OCI-LY1 (cell line): Measurements from ENCODE around the gene CTNNA1.

ENCODE experiments used
- H2AFZ ChIP-seq: fragments of 200-600 bp; sonication (generic), shearing (Covaris generic); 2 replicates; pipeline ENCODE4 v1.6.0; 2014; ENCODE audit warnings: antibody characterized with exemption, mild to moderate bottlenecking, low read length
- H3F3A ChIP-seq: fragments of 200-600 bp; sonication (generic), shearing (Covaris generic); 2 replicates; pipeline ENCODE4 v1.6.0; 2014; ENCODE audit warnings: mild to moderate bottlenecking, antibody characterized with exemption, low read length, moderate library complexity; ENCODE audit not compliant: insufficient read depth
- H3K27ac ChIP-seq: fragments of 200-600 bp; sonication (generic); 2 replicates; pipeline ENCODE4 v1.5.1; 2014; ENCODE audit warnings: low read length, mixed run types, mild to moderate bottlenecking, low read depth; ENCODE audit not compliant: poor library complexity, severe bottlenecking
- H3K27me3 ChIP-seq: fragments of 200-600 bp; sonication (generic); 2 replicates; pipeline ENCODE4 v1.6.0; 2014; ENCODE audit warnings: antibody characterized with exemption, mild to moderate bottlenecking, low read length, moderate library complexity; ENCODE audit not compliant: insufficient read depth
- H3K36me3 ChIP-seq: fragments of 200-600 bp; sonication (generic); 2 replicates; pipeline ENCODE4 v1.6.1; 2014; ENCODE audit warnings: mild to moderate bottlenecking, antibody characterized with exemption, low read length, moderate library complexity, mixed read lengths; ENCODE audit not compliant: insufficient read depth
- H3K4me1 ChIP-seq: fragments of 200-600 bp; sonication (generic); 2 replicates; pipeline ENCODE4 v1.5.1; 2014; ENCODE audit warnings: mild to moderate bottlenecking, low read length, moderate library complexity; ENCODE audit not compliant: insufficient read depth, severe bottlenecking
- H3K4me2 ChIP-seq: fragments of 200-600 bp; sonication (generic), shearing (Covaris generic); 2 replicates; pipeline ENCODE4 v1.6.1; 2014; ENCODE audit warnings: low read length
- H3K4me3 ChIP-seq: fragments of 200-600 bp; sonication (generic); 2 replicates; pipeline ENCODE4 v1.5.1; 2014; ENCODE audit warnings: low read length, low read depth, mild to moderate bottlenecking, mixed read lengths; ENCODE audit not compliant: poor library complexity, severe bottlenecking
- H3K79me2 ChIP-seq: fragments of 200-600 bp; shearing (Covaris generic); 2 replicates; pipeline ENCODE4 v1.6.1; 2016; ENCODE audit warnings: mixed run types, low read length, mixed read lengths; ENCODE audit not compliant: insufficient read depth
- H3K9ac ChIP-seq: fragments of 200-600 bp; sonication (generic), shearing (Covaris generic); 2 replicates; pipeline ENCODE4 v1.6.1; 2014; ENCODE audit warnings: mild to moderate bottlenecking, low read length, mixed read lengths
- H3K9me2 ChIP-seq: fragments of 200-600 bp; sonication (generic), shearing (Covaris generic); 2 replicates; pipeline ENCODE4 v1.6.1; 2014; ENCODE audit warnings: low read depth, mild to moderate bottlenecking, low read length, mixed read lengths
- H3K9me3 ChIP-seq: fragments of 200-600 bp; shearing (Covaris generic); 2 replicates; pipeline ENCODE4 v1.6.1; 2014; ENCODE audit warnings: low read length, mixed read lengths
- H4K20me1 ChIP-seq: fragments of 200-600 bp; sonication (generic), shearing (Covaris generic); 2 replicates; pipeline ENCODE4 v1.6.0; 2016; ENCODE audit warnings: mild to moderate bottlenecking, low read length; ENCODE audit not compliant: insufficient read depth
- EZH2 ChIP-seq: fragments of 200-600 bp; sonication (generic), shearing (Covaris generic); IDR thresholded peaks from 2 replicates; pipeline ENCODE4 v1.8.0; 2017; ENCODE audit warnings: borderline replicate concordance, mixed run types, mild to moderate bottlenecking, antibody characterized with exemption, low read length, moderate library complexity, mixed read lengths
- TF ChIP-seq, protein P1 (sequence below): fragments of 200-600 bp; sonication (generic), shearing (Covaris generic); IDR thresholded peaks from 2 replicates; pipeline ENCODE4 v1.5.1; 2017; ENCODE audit warnings: mild to moderate bottlenecking, antibody characterized with exemption, low read length, moderate library complexity, mixed read lengths

Gene CTNNA1

GRCh38 chr5:138943599-138944173 is 190.5 kb downstream of the CTNNA1 start:
- H4K20me1 ChIP-seq: no peaks in the 10 kb centered on the region

GRCh38 chr5:138944527-138945322 is 191.5 kb downstream of the CTNNA1 start:
- H3F3A ChIP-seq: no peaks in the 10 kb centered on the region
- no peak overlapping the region for H3K9ac ChIP-seq
- H3K27me3 ChIP-seq: no peaks in the 10 kb centered on the region
- H3K4me3 ChIP-seq: no peak overlapping the region
- no peaks in the 10 kb centered on the region for H3K79me2 ChIP-seq
- H3K4me2 ChIP-seq: no peak overlapping the region
- no peaks in the 10 kb centered on the region for H3K9me3 ChIP-seq
- no peak overlapping the region for H2AFZ ChIP-seq
- TF ChIP-seq, protein P1, sequence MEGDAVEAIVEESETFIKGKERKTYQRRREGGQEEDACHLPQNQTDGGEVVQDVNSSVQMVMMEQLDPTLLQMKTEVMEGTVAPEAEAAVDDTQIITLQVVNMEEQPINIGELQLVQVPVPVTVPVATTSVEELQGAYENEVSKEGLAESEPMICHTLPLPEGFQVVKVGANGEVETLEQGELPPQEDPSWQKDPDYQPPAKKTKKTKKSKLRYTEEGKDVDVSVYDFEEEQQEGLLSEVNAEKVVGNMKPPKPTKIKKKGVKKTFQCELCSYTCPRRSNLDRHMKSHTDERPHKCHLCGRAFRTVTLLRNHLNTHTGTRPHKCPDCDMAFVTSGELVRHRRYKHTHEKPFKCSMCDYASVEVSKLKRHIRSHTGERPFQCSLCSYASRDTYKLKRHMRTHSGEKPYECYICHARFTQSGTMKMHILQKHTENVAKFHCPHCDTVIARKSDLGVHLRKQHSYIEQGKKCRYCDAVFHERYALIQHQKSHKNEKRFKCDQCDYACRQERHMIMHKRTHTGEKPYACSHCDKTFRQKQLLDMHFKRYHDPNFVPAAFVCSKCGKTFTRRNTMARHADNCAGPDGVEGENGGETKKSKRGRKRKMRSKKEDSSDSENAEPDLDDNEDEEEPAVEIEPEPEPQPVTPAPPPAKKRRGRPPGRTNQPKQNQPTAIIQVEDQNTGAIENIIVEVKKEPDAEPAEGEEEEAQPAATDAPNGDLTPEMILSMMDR: no peak
- H3K27ac ChIP-seq: no peak overlapping the region
- no peaks in the 10 kb centered on the region for H4K20me1 ChIP-seq
- H3K4me1 ChIP-seq: no peaks in the 10 kb centered on the region
- H3K36me3 ChIP-seq: no peaks in the 10 kb centered on the region
- H3K9me2 ChIP-seq: no peaks in the 10 kb centered on the region

More at GRCh38 chr5:138943599-138944173, 190.5 kb downstream of the CTNNA1 start:
- Histone ChIP-seq H3K9me2 (no peaks in the 10 kb centered on the region), H2AFZ (no peak overlapping the region), H3K4me1 (no peaks in the 10 kb centered on the region), H3K9me3 (no peaks in the 10 kb centered on the region), H3K4me3 (no peak overlapping the region), H3K4me2 (no peak overlapping the region), H3F3A (no peaks in the 10 kb centered on the region), H3K27me3 (no peaks in the 10 kb centered on the region), H3K79me2 (no peaks in the 10 kb centered on the region), H3K36me3 (no peaks in the 10 kb centered on the region), H3K27ac (no peak overlapping the region), H3K9ac (no peak overlapping the region)
- no peak for TF ChIP-seq EZH2
- TF ChIP-seq, protein P1: no peak

DNA sequence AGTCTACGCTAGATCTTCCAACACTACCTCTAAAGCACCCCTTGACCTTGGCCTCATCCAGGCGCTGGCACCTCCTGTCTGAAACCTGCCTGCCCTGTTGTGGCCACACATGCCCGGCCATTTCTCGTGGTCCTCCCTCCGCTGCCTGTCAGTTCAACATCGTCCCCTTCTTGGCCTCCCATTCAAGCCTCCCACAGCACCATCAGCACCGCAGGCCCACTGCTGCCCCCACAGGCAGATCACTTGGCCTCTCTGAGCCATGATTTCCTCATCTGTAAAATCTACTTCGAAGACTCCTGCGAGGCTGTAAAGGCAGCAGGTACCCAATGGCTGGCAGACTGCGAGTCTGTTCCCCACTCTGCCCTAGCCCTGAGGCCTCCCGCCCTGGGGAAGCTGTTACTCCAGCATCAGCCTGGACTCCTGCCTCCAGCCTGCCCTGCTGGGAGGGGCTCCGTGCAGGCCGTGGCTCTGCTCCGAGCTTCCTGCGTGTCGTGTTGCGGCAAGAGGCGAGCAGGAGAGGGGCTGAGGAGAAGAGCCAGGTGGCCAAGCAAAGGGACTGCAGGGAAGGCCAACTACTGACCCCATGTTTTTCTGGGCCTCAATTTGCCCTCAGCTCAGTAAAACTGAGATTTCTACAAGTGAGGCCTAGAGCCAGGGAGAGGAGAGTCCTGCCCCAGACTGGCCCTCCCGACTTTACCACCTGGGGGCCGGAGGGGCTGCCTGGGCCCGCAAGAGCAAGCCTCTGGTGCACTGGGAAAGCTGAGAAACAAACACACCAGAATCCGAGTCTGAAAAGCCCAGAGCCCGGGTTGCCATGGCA is 192.4 kb downstream of the CTNNA1 start:
- Histone ChIP-seq H3K4me3 (no peak overlapping the region), H2AFZ (no peak overlapping the region), H3F3A (no peaks in the 10 kb centered on the region), H3K9me2 (no peaks in the 10 kb centered on the region), H3K4me1 (no peaks in the 10 kb centered on the region), H4K20me1 (no peaks in the 10 kb centered on the region), H3K4me2 (no peak overlapping the region), H3K79me2 (no peaks in the 10 kb centered on the region), H3K9ac (no peak overlapping the region), H3K36me3 (no peaks in the 10 kb centered on the region), H3K9me3 (no peaks in the 10 kb centered on the region), H3K27me3 (no peaks in the 10 kb centered on the region), H3K27ac (no peak overlapping the region)
- no peak for TF ChIP-seq EZH2
- TF ChIP-seq, protein P1: no peak
